Natural killer cell (primary cell): Measurements from ENCODE around the gene ACVR1. TPM values are rescaled to one million over a fixed set of nuclear protein-coding genes. Genes with fewer than 3 reads are reported as not detected.

ENCODE experiments used
- ATAC-seq, 3 donors: fragments of 150-1000 bp in 2 of 3; fragments of 200-7000 bp in 1 of 3; cut with Tn5 transposase; 1 replicate in 1 of 3; 2 replicates in 2 of 3; pipeline ENCODE4 v1.10.0; 2021; ENCODE audit warnings: mild to moderate bottlenecking in 2 of 3, moderate library complexity in 2 of 3
- DNase-seq, 2 donors: peaks; one replicate each; pipeline versions ENCODE4 v3.0.0 to v3.0.0-alpha.2; 2013 to 2021; ENCODE audit warnings: mixed read lengths in 1 of 2
- H3K27ac ChIP-seq: one replicate; pipeline ENCODE4 v1.5.1; 2013; ENCODE audit warnings: mild to moderate bottlenecking, low read length
- H3K27me3 ChIP-seq: one replicate; pipeline ENCODE4 v1.6.1; 2013; ENCODE audit warnings: low read length; ENCODE audit not compliant: control insufficient read depth, insufficient read depth
- H3K36me3 ChIP-seq: one replicate; pipeline ENCODE4 v1.6.1; 2013; ENCODE audit warnings: low read length; ENCODE audit not compliant: control insufficient read depth, insufficient read depth
- H3K4me1 ChIP-seq: one replicate; pipeline ENCODE4 v1.6.1; 2013; ENCODE audit warnings: low read length; ENCODE audit not compliant: control insufficient read depth, insufficient read depth
- H3K4me3 ChIP-seq: one replicate; pipeline ENCODE4 v1.5.1; 2013; ENCODE audit warnings: low read length
- H3K9me3 ChIP-seq: one replicate; pipeline ENCODE4 v1.6.1; 2013; ENCODE audit warnings: low read length; ENCODE audit not compliant: control insufficient read depth, insufficient read depth
- H3K27ac Mint-ChIP-seq, 2 donors: one replicate each; pipeline ENCODE4 v1.8.0; 2022; ENCODE audit warnings: mild to moderate bottlenecking in 2 of 2, mixed read lengths in 2 of 2, moderate library complexity in 1 of 2
- H3K27me3 Mint-ChIP-seq, 2 donors: one replicate each; pipeline ENCODE4 v1.8.0; 2022; ENCODE audit warnings: low read depth in 2 of 2, mixed read lengths in 2 of 2
- H3K36me3 Mint-ChIP-seq: one replicate; pipeline ENCODE4 v1.8.0; 2022; ENCODE audit warnings: mixed read lengths
- H3K4me1 Mint-ChIP-seq, 2 donors: one replicate each; pipeline ENCODE4 v1.8.0; 2022; ENCODE audit warnings: mixed read lengths in 2 of 2
- H3K4me3 Mint-ChIP-seq: one replicate; pipeline ENCODE4 v1.8.0; 2022; ENCODE audit warnings: mild to moderate bottlenecking, moderate library complexity, mixed read lengths
- H3K9me3 Mint-ChIP-seq, 2 donors: one replicate each; pipeline ENCODE4 v1.8.0; 2022; ENCODE audit warnings: mixed read lengths in 2 of 2
- WGBS: methylation state at CpG from one replicate; pipeline ENCODE4 v1.1.7; 2013; ENCODE audit warnings: missing lambda C conversion rate; ENCODE audit not compliant: insufficient coverage; 5-methylcytosine and 5-hydroxymethylcytosine counted together
- intact Hi-C: fragments of 100-400 bp; cut with micrococcal nuclease; formaldehyde crosslinking; loops from one replicate; pipeline ENCODE4 v1.14.2; 2022
- total RNA-seq, 4 donors: library from RNA; stranded (reverse); fragments of 120-200 nt in 1 of 4; gene quantifications; one replicate each; pipeline versions ENCODE4 v1.2.3 to v1.2.4, GENCODE V29; 2013 to 2022
- TF ChIP-seq, protein P1 (sequence below): fragments of 200-600 bp; IDR thresholded peaks from one replicate; pipeline ENCODE4 v1.8.0; 2022; ENCODE audit warnings: antibody characterized with exemption

ACVR1 gene
- total RNA-seq, 3 donors from 2014 or later (not counting 1 experiment from before 2014, with no cell fraction given) = 3.3 to 6.9 (median 6.1) TPM

- Mint-ChIP-seq H3K4me3 (no peak overlapping the region), H3K27me3 (no peaks in the 10 kb centered on the region), H3K4me1 (peaks cover 15 to 21% of the 10 kb centered on the region in 2 donors), H3K36me3 (no peaks in the 10 kb centered on the region), H3K27ac (no peak overlapping the region), H3K9me3 (no peaks in the 10 kb centered on the region)
- peaks cover 10% of the 10 kb centered on the region for H3K4me1 ChIP-seq
- ATAC-seq (no peak), DNase-seq (no peak)
- H3K27ac ChIP-seq = no peak overlapping the region
- H3K9me3 ChIP-seq = no peaks in the 10 kb centered on the region
- H3K27me3 ChIP-seq = no peaks in the 10 kb centered on the region
- 50% methylated on average over 2 of the region's 2 CpGs for WGBS
- intact Hi-C loops = no loop called here
- H3K4me3 ChIP-seq = no peak overlapping the region
- H3K36me3 ChIP-seq = no peaks in the 10 kb centered on the region
- TF ChIP-seq, protein P1, sequence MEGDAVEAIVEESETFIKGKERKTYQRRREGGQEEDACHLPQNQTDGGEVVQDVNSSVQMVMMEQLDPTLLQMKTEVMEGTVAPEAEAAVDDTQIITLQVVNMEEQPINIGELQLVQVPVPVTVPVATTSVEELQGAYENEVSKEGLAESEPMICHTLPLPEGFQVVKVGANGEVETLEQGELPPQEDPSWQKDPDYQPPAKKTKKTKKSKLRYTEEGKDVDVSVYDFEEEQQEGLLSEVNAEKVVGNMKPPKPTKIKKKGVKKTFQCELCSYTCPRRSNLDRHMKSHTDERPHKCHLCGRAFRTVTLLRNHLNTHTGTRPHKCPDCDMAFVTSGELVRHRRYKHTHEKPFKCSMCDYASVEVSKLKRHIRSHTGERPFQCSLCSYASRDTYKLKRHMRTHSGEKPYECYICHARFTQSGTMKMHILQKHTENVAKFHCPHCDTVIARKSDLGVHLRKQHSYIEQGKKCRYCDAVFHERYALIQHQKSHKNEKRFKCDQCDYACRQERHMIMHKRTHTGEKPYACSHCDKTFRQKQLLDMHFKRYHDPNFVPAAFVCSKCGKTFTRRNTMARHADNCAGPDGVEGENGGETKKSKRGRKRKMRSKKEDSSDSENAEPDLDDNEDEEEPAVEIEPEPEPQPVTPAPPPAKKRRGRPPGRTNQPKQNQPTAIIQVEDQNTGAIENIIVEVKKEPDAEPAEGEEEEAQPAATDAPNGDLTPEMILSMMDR = no peak
These were observed 24.6 kb upstream of the ACVR1 start for GRCh38 chr2:157900684-157901083.

- TF ChIP-seq, protein P1 = no peak
- DNase-seq (no peak), ATAC-seq (no peak)
- Histone ChIP-seq H3K27me3 (no peaks in the 10 kb centered on the region), H3K9me3 (no peaks in the 10 kb centered on the region), H3K4me1 (peaks cover 10% of the 10 kb centered on the region), H3K4me3 (no peak overlapping the region), H3K27ac (no peak overlapping the region), H3K36me3 (no peaks in the 10 kb centered on the region)
- 94% methylated on average over 2 of the region's 2 CpGs for WGBS
- H3K36me3 Mint-ChIP-seq = no peaks in the 10 kb centered on the region
- no peaks in the 10 kb centered on the region for H3K27me3 Mint-ChIP-seq
- intact Hi-C loops = no loop called here
- H3K4me1 Mint-ChIP-seq = peaks cover 15 to 21% of the 10 kb centered on the region in 2 donors
- H3K27ac Mint-ChIP-seq = no peak overlapping the region
- no peaks in the 10 kb centered on the region for H3K9me3 Mint-ChIP-seq
- no peak overlapping the region for H3K4me3 Mint-ChIP-seq
These were observed 24.1 kb upstream of the ACVR1 start for GRCh38 chr2:157900203-157900602.

DNA sequence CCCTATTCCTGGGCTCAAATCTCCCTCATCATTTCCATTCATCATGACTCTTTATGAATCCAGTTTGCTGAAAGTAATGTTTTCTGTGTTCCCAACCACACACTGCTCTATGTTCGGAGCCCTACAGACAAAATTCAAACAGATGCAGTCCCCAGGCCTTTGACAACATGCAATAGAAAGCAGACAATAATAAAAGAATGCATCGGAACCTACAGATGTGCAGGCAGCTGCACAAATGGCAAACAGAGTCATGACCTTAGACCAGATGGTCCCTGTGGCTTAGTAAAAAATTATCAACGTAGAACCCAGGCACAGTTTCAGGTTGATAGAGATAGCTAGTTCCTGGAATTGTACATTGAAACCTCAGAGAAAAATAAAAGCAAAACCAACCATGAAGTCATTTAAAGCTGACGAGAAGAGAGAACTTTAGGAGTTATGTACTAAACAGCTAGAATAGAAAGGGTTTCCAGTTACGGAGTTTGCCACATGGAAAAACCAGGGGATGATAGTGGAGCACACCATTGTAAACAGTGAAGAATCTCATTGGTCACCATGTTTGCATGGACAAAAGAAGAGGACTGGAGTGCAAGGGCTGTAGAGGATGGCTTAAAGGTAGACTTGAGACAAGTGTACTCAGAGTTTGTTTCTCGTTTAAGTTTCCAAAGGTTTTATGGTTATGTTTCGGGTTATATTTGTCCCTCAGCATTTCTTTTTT, 23.2 kb upstream of the ACVR1 start:
- H3K27me3 Mint-ChIP-seq = no peaks in the 10 kb centered on the region
- no peak overlapping the region for H3K27ac Mint-ChIP-seq
- no peaks in the 10 kb centered on the region for H3K36me3 ChIP-seq
- H3K9me3 ChIP-seq = no peaks in the 10 kb centered on the region
- peaks cover 15 to 21% of the 10 kb centered on the region in 2 donors for H3K4me1 Mint-ChIP-seq
- no peaks in the 10 kb centered on the region for H3K9me3 Mint-ChIP-seq
- H3K4me1 ChIP-seq = peaks cover 10% of the 10 kb centered on the region
- no peak for ATAC-seq
- peak in 1 of 2 donors; percentile 20 for DNase-seq
- WGBS = 59% methylated on average over 7 of the region's 7 CpGs
- no peaks in the 10 kb centered on the region for H3K27me3 ChIP-seq
- H3K36me3 Mint-ChIP-seq = no peaks in the 10 kb centered on the region
- intact Hi-C loops = no loop called here
- no peak overlapping the region for H3K27ac ChIP-seq
- no peak overlapping the region for H3K4me3 ChIP-seq
- H3K4me3 Mint-ChIP-seq = no peak overlapping the region
- TF ChIP-seq, protein P1 = no peak

- TF ChIP-seq, protein P1 = no peak
- Histone ChIP-seq H3K4me1 (peaks cover 10% of the 10 kb centered on the region), H3K4me3 (no peak overlapping the region), H3K36me3 (no peaks in the 10 kb centered on the region), H3K27ac (peak overlapping the region; percentile 16), H3K9me3 (no peaks in the 10 kb centered on the region), H3K27me3 (no peaks in the 10 kb centered on the region)
- Mint-ChIP-seq H3K27me3 (no peaks in the 10 kb centered on the region), H3K4me1 (peaks cover 15 to 21% of the 10 kb centered on the region in 2 donors), H3K36me3 (no peaks in the 10 kb centered on the region), H3K9me3 (no peaks in the 10 kb centered on the region), H3K4me3 (no peak overlapping the region), H3K27ac (peak overlapping the region in 1 of 2 donors; percentile 13)
- WGBS = 54% methylated on average over 2 of the region's 2 CpGs
- DNase-seq = peak in 1 of 2 donors; percentile 64
- intact Hi-C loops = no loop called here
- peak in 2 of 3 donors; percentile 38 to 40 for ATAC-seq
These were observed 22.5 kb upstream of the ACVR1 start for GRCh38 chr2:157898591-157898996.
